ENCODE measurements around the gene M1AP.

The M1AP gene

GRCh38 chr2:74593826-74594772 is 54.0 kb downstream of the M1AP start:
- DNase-seq: no peak

GRCh38 chr2:74588664-74589063 is 59.5 kb downstream of the M1AP start:
- DNase-seq: no peak

- DNase-seq: peak in 4 of 5 experiments; percentile 30 to 82 (median 44)
Measured at GRCh38 chr2:74587664-74588277, 60.4 kb downstream of the M1AP start.

GRCh38 chr2:74585406-74586185 is 62.5 kb downstream of the M1AP start:
- peak in 1 of 5 experiments; percentile 58 for DNase-seq

GRCh38 chr2:74584088-74584645 is 64.0 kb downstream of the M1AP start:
- peak in 1 of 5 experiments; percentile 88 for DNase-seq

GRCh38 chr2:74583504-74583903 is 64.6 kb downstream of the M1AP start:
- DNase-seq: no peak

- DNase-seq: no peak
Measured at GRCh38 chr2:74582184-74582583, 65.9 kb downstream of the M1AP start.

- DNase-seq: no peak
Measured at GRCh38 chr2:74581463-74581862, 66.7 kb downstream of the M1AP start.

- peak in 1 of 5 experiments; percentile 57 for DNase-seq
Measured at GRCh38 chr2:74578408-74578807, 69.7 kb downstream of the M1AP start.

- peak in 1 of 5 experiments; percentile 87 for DNase-seq
Measured at GRCh38 chr2:74577448-74577847, 70.7 kb downstream of the M1AP start.

- peak in 1 of 5 experiments; percentile 44 for DNase-seq
Measured at GRCh38 chr2:74576863-74577229, 71.3 kb downstream of the M1AP start.

- no peak for DNase-seq
Measured at GRCh38 chr2:74576211-74576862, 71.8 kb downstream of the M1AP start.

- no peak for DNase-seq
Measured at GRCh38 chr2:74575320-74575719, 72.8 kb downstream of the M1AP start.

GRCh38 chr2:74573747-74574562 is 74.2 kb downstream of the M1AP start:
- peak in 1 of 5 experiments; percentile 84 for DNase-seq

GRCh38 chr2:74572178-74572925 is 75.8 kb downstream of the M1AP start:
- no peak for DNase-seq

GRCh38 chr2:74571058-74571457 is 77.1 kb downstream of the M1AP start:
- DNase-seq: peak in 1 of 5 experiments; percentile 45

GRCh38 chr2:74569686-74570085 is 78.4 kb downstream of the M1AP start:
- no peak for DNase-seq

- DNase-seq: no peak
Measured at GRCh38 chr2:74567881-74568280, 80.2 kb downstream of the M1AP start.

GRCh38 chr2:74566754-74567085 is 81.4 kb downstream of the M1AP start:
- DNase-seq: no peak

GRCh38 chr2:74566076-74566753 is 81.9 kb downstream of the M1AP start:
- DNase-seq: no peak

Measured in T-helper 2 cell (primary cell).